Endometrial microvascular endothelial cells (primary cell): ENCODE measurements around the gene SLC39A13. TPM values are rescaled to one million over a fixed set of nuclear protein-coding genes. Genes with fewer than 3 reads are reported as not detected.
"Not testable (repeated sequence)": the region's sequence is repeated elsewhere in the genome, so short reads cannot be mapped to it uniquely, and the experiment has no call there.

Source experiments
- in situ Hi-C: cut with HindIII; loops from 2 replicates; pipeline ENCODE4 v1.10.0; 2017; ENCODE audit warnings: low sequenced_read_pairs, low pct_unique_long_range_greater_than_20kb; ENCODE audit errors: inconsistent ontology term
- total RNA-seq: library from RNA; depleted of rRNA; stranded (reverse); fragments of >200 nt; gene quantifications from one replicate; pipeline ENCODE4 v1.2.3, GENCODE V29; 2015; ENCODE audit errors: inconsistent ontology term

SLC39A13 gene
- total RNA-seq, 1 donor from 2014 or later = 133 TPM

DNA sequence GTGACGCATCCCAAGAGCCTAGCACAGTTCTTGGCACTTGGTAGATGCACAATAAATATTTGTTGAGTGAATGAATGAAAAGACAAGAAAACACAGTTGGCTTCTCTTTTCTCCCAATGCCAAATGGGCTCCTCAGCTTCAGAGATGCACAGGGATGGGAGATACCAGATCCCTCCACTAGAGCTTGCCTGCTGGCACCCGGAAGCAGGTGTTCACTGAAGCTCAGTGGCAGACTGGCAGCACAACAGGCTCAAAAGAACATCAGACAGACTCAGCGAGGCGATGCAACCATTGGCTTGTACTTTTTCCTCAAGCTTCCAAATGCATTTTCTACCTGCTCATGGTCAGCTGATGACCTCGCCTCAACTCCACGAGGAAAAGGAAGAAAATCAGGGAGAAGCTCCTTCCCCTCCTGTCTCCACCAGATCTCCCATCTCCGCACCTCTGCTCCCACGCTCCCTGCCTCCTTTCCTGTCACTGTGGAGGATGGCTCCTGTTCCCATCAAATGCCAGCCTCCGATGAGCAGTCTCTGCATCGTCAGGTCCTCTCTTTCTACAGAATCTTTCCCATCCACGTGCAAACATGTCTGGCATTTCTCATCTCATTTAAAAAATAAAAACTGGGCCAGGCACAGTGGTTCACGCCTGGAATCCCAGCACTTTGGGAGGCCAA is 34.8 kb downstream of the SLC39A13 start:
- in situ Hi-C loops = no loop called here

GRCh38 chr11:47443817-47444216 is 35.4 kb downstream of the SLC39A13 start:
- in situ Hi-C loops = no loop called here

GRCh38 chr11:47445840-47446239 is 37.5 kb downstream of the SLC39A13 start:
- in situ Hi-C loops = no loop called here

GRCh38 chr11:47446833-47447232 is 38.4 kb downstream of the SLC39A13 start:
- in situ Hi-C loops = no loop called here

- in situ Hi-C loops = no loop called here
These were observed 39.5 kb downstream of the SLC39A13 start for GRCh38 chr11:47447906-47448305.

DNA sequence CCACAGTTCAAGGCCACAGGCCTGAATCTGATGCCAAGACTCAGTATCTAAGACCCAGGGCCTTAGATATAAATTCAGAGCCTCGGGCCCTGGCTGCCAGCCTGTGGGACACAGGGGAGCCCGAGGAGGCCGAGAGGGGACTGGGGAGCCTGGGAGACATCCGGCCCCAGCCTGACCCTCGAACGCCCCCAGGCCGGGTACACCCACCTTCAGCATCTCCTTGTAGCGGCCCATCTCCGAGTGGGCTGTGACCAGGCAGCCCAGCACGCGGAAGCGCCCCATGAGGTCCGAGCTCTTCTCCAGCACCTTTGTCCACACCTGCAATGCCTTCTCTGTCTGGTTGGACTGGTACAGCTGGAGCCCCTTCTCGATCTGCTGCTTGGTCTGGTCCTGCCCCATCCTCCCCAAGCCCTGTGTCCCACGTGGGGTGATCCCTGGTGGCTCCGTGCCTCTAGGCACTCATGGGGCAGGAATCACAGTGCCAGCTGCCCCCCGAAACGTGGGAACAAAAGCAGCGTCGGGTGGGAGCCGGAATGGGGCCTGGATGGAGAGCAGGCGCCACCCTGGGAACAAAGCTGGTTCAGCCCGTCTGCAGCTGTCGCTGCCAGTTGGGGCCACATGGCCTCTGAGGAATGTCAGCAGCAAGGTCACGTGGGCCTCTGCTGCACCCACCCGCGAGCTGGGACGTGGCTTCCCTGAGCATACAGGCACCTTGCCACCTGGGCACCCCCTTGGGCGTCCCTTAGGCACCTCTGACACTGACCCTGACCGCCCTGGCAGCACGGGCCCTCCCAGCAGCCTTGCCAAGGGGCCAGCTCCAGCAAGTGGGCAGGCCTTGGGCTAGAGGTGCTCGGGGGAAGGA is 40.4 kb downstream of the SLC39A13 start, which contains the start of gene RAPSN:
TSS of gene RAPSN (minus strand) at position 571 of the 862 bp plus-strand sequence. CDS start at position 399, 172 bp downstream.
- in situ Hi-C loops = no loop called here

- in situ Hi-C loops = no loop called here
These were observed 41.2 kb downstream of the SLC39A13 start for GRCh38 chr11:47449541-47449940.

DNA sequence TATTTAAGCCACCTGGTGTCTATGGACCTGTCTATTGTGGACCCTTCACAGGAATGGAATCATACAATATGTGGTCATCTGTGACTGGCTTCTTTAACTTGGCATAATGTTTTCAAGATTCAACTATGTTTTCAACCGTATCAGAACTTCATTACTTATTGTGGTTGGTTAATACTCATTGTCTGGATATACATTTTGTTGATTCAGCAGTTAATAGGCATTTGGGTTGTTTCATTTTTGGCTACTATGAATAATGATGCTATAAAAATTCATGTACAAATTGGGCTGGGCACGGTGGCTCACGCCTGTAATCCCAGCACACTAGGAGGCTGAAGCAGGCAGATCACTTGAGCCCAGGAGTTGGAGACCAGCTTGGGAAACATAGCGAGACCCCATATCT is 43.0 kb downstream of the SLC39A13 start:
- in situ Hi-C loops = no loop called here

DNA sequence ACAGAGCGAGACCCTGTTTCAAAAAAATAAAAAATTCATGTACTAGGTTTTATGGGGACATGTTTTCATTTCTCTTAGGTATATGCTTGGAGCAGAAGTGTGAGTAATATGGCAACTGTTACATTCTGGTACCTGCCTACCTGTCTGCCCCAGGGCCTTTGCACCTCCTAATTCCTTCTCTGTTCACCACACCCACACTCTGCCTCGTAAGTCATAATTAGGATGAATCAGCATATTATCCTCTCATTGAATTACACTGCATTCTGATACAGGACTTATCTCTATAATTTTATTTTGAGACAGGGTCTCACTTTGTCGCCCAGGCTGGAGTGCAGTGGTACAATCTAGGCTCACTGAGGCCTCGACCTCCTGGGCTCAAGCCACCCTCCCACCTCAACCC is 43.6 kb downstream of the SLC39A13 start:
- in situ Hi-C loops = no loop called here

- in situ Hi-C loops = no loop called here
These were observed 45.0 kb downstream of the SLC39A13 start for GRCh38 chr11:47453365-47453764.

- in situ Hi-C loops = not testable (repeated sequence)
These were observed 45.9 kb downstream of the SLC39A13 start for GRCh38 chr11:47454258-47454671.

DNA sequence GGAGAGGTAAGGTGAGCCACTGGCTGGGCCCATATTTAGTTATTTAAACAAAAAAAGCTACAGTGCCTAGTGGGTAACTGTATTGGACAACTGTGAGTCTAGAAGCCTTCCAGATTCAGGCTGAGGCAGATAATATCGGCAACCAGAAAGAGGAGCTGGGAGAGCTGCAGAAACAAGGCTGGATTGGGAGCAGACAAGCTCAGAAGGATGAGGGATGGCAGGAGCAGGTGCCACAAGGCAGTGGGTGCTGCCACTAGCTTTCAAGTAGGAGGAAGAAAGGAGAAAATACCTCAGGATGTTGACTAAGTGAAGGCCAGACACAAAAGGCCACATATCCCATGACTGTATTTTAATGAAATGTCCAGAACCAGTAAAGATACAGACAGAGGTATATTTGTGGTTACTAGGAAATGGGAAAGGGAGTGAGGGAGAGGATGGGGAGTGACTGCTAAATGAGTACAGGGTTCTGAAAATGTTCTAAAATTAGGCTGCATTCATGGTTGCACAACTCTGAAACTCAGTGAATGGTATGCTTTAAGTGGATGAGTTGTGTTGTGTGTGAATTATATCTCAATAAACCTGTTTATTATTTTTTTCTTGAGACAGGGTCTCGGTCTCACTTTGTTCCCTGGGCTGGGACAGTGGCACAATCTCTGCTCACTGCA is 52.3 kb downstream of the SLC39A13 start:
- in situ Hi-C loops = no loop called here

- in situ Hi-C loops = no loop called here
These were observed 53.5 kb downstream of the SLC39A13 start for GRCh38 chr11:47461876-47462275.

- in situ Hi-C loops = no loop called here
These were observed 56.1 kb downstream of the SLC39A13 start for GRCh38 chr11:47464483-47464882.

Other genes starting within 250 kb of the SLC39A13 start
- gene ARFGAP2, start 231.7 kb upstream of the SLC39A13 start, total RNA-seq = 186 TPM
- gene PACSIN3, start 222.2 kb upstream of the SLC39A13 start, total RNA-seq = 12.0 TPM
- 84.0 TPM for gene DDB2, start 193.6 kb upstream of the SLC39A13 start, total RNA-seq
- gene ACP2, start 159.8 kb upstream of the SLC39A13 start, total RNA-seq = 72.4 TPM
- gene NR1H3, start 150.6 kb upstream of the SLC39A13 start, total RNA-seq = 4.6 TPM
- 27.1 TPM for gene MADD, start 138.5 kb upstream of the SLC39A13 start, total RNA-seq
- not detected for gene MYBPC3, start 55.9 kb upstream of the SLC39A13 start, total RNA-seq
- gene SPI1, start 30.0 kb upstream of the SLC39A13 start, total RNA-seq = not detected
- 238 TPM for gene PSMC3, start 17.8 kb downstream of the SLC39A13 start, total RNA-seq
- not detected for gene RAPSN, start 40.5 kb downstream of the SLC39A13 start, total RNA-seq
- gene CELF1, start 144.5 kb downstream of the SLC39A13 start, total RNA-seq = 86.2 TPM
- gene PTPMT1, start 157.0 kb downstream of the SLC39A13 start, total RNA-seq = 107 TPM
- 26.3 TPM for gene KBTBD4, start 170.4 kb downstream of the SLC39A13 start, total RNA-seq
- gene NDUFS3, start 170.5 kb downstream of the SLC39A13 start, total RNA-seq = 78.7 TPM
- gene FAM180B, start 178.1 kb downstream of the SLC39A13 start, total RNA-seq = not detected
- gene C1QTNF4, start 185.8 kb downstream of the SLC39A13 start, total RNA-seq = not detected
- 164 TPM for gene MTCH2, start 234.0 kb downstream of the SLC39A13 start, total RNA-seq